HFFc6 (cell line): ENCODE data around the gene CCDC149. TPM values are rescaled to one million over a fixed set of nuclear protein-coding genes. Genes with fewer than 3 reads are reported as not detected.

ENCODE experiments used
- DNase-seq: peaks from one replicate; pipeline ENCODE4 v3.0.0-alpha.2; 2018
- H3K27ac Mint-ChIP-seq: 2 replicates; pipeline ENCODE4 v1.8.0; 2020; ENCODE audit warnings: mild to moderate bottlenecking, mixed read lengths
- H3K27me3 Mint-ChIP-seq: 2 replicates; pipeline ENCODE4 v1.8.0; 2021; ENCODE audit warnings: mild to moderate bottlenecking, moderate library complexity, mixed read lengths; ENCODE audit not compliant: insufficient read depth
- H3K36me3 Mint-ChIP-seq: 2 replicates; pipeline ENCODE4 v1.8.0; 2021; ENCODE audit warnings: low read depth, mixed read lengths
- H3K4me1 Mint-ChIP-seq: 2 replicates; pipeline ENCODE4 v1.8.0; 2020; ENCODE audit warnings: low read depth, mixed read lengths
- H3K4me3 Mint-ChIP-seq: 2 replicates; pipeline ENCODE4 v1.8.0; 2020; ENCODE audit warnings: mild to moderate bottlenecking, moderate library complexity, mixed read lengths
- H3K9me3 Mint-ChIP-seq: 2 replicates; pipeline ENCODE4 v1.8.0; 2020; ENCODE audit warnings: mild to moderate bottlenecking, mixed read lengths
- CTCF ChIP-seq: fragments of 200-600 bp; sonication (generic); IDR thresholded peaks from 2 replicates; pipeline ENCODE4 v1.5.0; 2021; ENCODE audit warnings: antibody characterized with exemption, mild to moderate bottlenecking
- total RNA-seq, 6 experiments: library from RNA; stranded (reverse); fragmentation: NEBNext Ultra II Directional; extraction: Animal tissue kit (Norgen Biotek cat#: 25700); gene quantifications; 2 replicates in 1 of 6; 3 replicates in 5 of 6; pipeline ENCODE4 v1.2.3, GENCODE V29; 2021

CCDC149 gene
- total RNA-seq, 6 experiments from 2014 or later: 10.9 to 13.5 (median 12.9) TPM

- H3K4me3 Mint-ChIP-seq: peak overlapping the region; percentile 7; the same call in 1 of the 2 replicates
- peaks cover 14% of the 10 kb centered on the region for H3K27me3 Mint-ChIP-seq
Observed at GRCh38 chr4:24924309-24924781, 11.5 kb upstream of the CCDC149 start.

GRCh38 chr4:24923550-24923949, 10.7 kb upstream of the CCDC149 start:
- peaks cover 8% of the 10 kb centered on the region for H3K27me3 Mint-ChIP-seq
- H3K4me3 Mint-ChIP-seq: no peak overlapping the region
- no peak for TF ChIP-seq CTCF
- DNase-seq: no peak
- H3K36me3 Mint-ChIP-seq: peaks cover 8% of the 10 kb centered on the region
- H3K9me3 Mint-ChIP-seq: peaks cover 12% of the 10 kb centered on the region; the same call in 1 of the 2 replicates
- H3K4me1 Mint-ChIP-seq: peaks cover 37% of the 10 kb centered on the region
- H3K27ac Mint-ChIP-seq: no peak overlapping the region; the same call in 1 of the 2 replicates

More at GRCh38 chr4:24924309-24924781, 11.5 kb upstream of the CCDC149 start:
- peaks cover 6% of the 10 kb centered on the region for H3K36me3 Mint-ChIP-seq
- DNase-seq: peak; percentile 97
- peak overlapping the region; percentile 54 for H3K27ac Mint-ChIP-seq
- H3K9me3 Mint-ChIP-seq: peaks cover 10% of the 10 kb centered on the region; the same call in 1 of the 2 replicates
- peaks cover 37% of the 10 kb centered on the region for H3K4me1 Mint-ChIP-seq
- no peak for TF ChIP-seq CTCF

- Mint-ChIP-seq H3K27me3 (peaks cover 7% of the 10 kb centered on the region), H3K36me3 (peaks cover 8% of the 10 kb centered on the region), H3K4me3 (no peak overlapping the region), H3K27ac (no peak overlapping the region), H3K4me1 (peaks cover 37% of the 10 kb centered on the region), H3K9me3 (peaks cover 12% of the 10 kb centered on the region; the same call in 1 of the 2 replicates)
- no peak for DNase-seq
- TF ChIP-seq CTCF: no peak
Observed at GRCh38 chr4:24923002-24923401, 10.2 kb upstream of the CCDC149 start.

- Mint-ChIP-seq H3K4me3 (no peak overlapping the region), H3K27ac (no peak overlapping the region), H3K36me3 (peaks cover 8% of the 10 kb centered on the region), H3K27me3 (peaks cover 3% of the 10 kb centered on the region), H3K4me1 (peaks cover 37% of the 10 kb centered on the region), H3K9me3 (peaks cover 12% of the 10 kb centered on the region; the same call in 1 of the 2 replicates)
- DNase-seq: peak; percentile 45
- TF ChIP-seq CTCF: no peak
Observed at GRCh38 chr4:24922416-24922815, 9.6 kb upstream of the CCDC149 start.

GRCh38 chr4:24921491-24921890, 8.6 kb upstream of the CCDC149 start:
- Mint-ChIP-seq H3K4me3 (no peak overlapping the region), H3K27me3 (peaks cover 3% of the 10 kb centered on the region), H3K4me1 (peaks cover 37% of the 10 kb centered on the region), H3K36me3 (peaks cover 8% of the 10 kb centered on the region; the same call in 1 of the 2 replicates), H3K27ac (no peak overlapping the region), H3K9me3 (peaks cover 12% of the 10 kb centered on the region; the same call in 1 of the 2 replicates)
- DNase-seq: no peak
- no peak for TF ChIP-seq CTCF
